Ovary (tissue), 3 donors: ENCODE results near the gene CBFB.

Experiments used
- EP300 ChIP-seq: sonication (generic); formaldehyde crosslinking; IDR thresholded peaks from one replicate; pipeline ENCODE4 v1.6.1; 2017; ENCODE audit warnings: antibody characterized with exemption
- POLR2A ChIP-seq: fragments of 450-650 bp; IDR thresholded peaks from one replicate; pipeline ENCODE4 v1.6.1; 2017; ENCODE audit warnings: antibody characterized with exemption, mild to moderate bottlenecking, moderate library complexity
- TF ChIP-seq, protein P1 (sequence below), 3 donors: fragments of 450-650 bp in 2 of 3; fragments of 200-600 bp in 1 of 3; IDR thresholded peaks; one replicate each; pipeline versions ENCODE4 v1.5.1 to v1.8.0; 2016 to 2022; ENCODE audit warnings: antibody characterized with exemption in 3 of 3, mild to moderate bottlenecking in 1 of 3
- donor health status: DM: no; HTN: no; CAD: no.

DNA sequence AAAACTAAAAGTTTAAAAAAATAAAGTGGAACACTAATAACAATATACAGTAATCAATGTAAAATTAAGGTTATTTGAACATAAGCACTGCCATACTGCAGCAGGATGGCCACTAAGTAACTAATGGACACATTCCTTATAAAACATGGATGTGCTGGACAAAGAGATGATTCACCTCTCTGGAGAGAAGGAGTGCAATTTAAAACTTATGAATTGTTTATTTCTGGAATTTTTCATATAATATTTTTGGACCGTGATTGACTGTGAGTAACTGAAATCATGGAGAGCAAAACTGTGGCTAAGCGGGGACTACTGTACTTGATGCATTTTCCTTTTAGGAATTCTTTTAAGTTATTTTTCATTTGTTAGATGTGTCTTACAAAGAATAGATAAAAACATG is 21.8 kb downstream of the CBFB start:
- TF ChIP-seq POLR2A: no peak
- TF ChIP-seq, protein P1, sequence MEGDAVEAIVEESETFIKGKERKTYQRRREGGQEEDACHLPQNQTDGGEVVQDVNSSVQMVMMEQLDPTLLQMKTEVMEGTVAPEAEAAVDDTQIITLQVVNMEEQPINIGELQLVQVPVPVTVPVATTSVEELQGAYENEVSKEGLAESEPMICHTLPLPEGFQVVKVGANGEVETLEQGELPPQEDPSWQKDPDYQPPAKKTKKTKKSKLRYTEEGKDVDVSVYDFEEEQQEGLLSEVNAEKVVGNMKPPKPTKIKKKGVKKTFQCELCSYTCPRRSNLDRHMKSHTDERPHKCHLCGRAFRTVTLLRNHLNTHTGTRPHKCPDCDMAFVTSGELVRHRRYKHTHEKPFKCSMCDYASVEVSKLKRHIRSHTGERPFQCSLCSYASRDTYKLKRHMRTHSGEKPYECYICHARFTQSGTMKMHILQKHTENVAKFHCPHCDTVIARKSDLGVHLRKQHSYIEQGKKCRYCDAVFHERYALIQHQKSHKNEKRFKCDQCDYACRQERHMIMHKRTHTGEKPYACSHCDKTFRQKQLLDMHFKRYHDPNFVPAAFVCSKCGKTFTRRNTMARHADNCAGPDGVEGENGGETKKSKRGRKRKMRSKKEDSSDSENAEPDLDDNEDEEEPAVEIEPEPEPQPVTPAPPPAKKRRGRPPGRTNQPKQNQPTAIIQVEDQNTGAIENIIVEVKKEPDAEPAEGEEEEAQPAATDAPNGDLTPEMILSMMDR (IDR thresholded peaks at IDR 0.05): no peak
- no peak for TF ChIP-seq EP300
